H1 (cell line): Measurements from ENCODE around the gene GPR137. TPM values are rescaled to one million over a fixed set of nuclear protein-coding genes. Genes with fewer than 3 reads are reported as not detected.

Experiments
- CTCF ChIA-PET: fragments of 300-600 bp; sonication (Branson Sonifier 250); formaldehyde crosslinking; loops from one replicate; lab custom pipeline; 2021; ENCODE audit not compliant: partially characterized antibody; lab: Charles Lee
- POLR2A ChIA-PET: fragments of 300-600 bp; sonication (Branson Sonifier 250); formaldehyde crosslinking; loops from one replicate; lab custom pipeline; 2021; ENCODE audit warnings: inconsistent platforms; ENCODE audit not compliant: partially characterized antibody; lab: Charles Lee
- DNase-seq, 2 experiments: peaks; one replicate each; pipeline versions ENCODE4 v3.0.0 to v3.0.0-alpha.2; 2010 to 2022; ENCODE audit warnings: low spot score in 2 of 2, low read depth in 1 of 2, mixed read lengths in 1 of 2
- FAIRE-seq: peaks from 2 replicates; lab custom pipeline; 2011; peaks lifted over from hg19 to GRCh38; lab: Jason Lieb, UNC
- H2AFZ ChIP-seq: 2 replicates; pipeline ENCODE4 v1.8.1; 2012; ENCODE audit warnings: low read length, inconsistent platforms
- H2AK5ac ChIP-seq: 2 replicates; pipeline ENCODE4 v1.6.1; 2013; ENCODE audit warnings: low read depth, low read length
- H2BK120ac ChIP-seq: replicated peaks from 2 replicates; pipeline ENCODE3; 2013; ENCODE audit warnings: low read depth, low read length, inconsistent platforms
- H2BK12ac ChIP-seq: 2 replicates; pipeline ENCODE4 v1.6.1; 2013; ENCODE audit warnings: low read depth, low read length
- H2BK15ac ChIP-seq: 2 replicates; pipeline ENCODE4 v1.6.1; 2013; ENCODE audit warnings: low read length
- H2BK20ac ChIP-seq: 2 replicates; pipeline ENCODE4 v1.6.1; 2013; ENCODE audit warnings: low read length
- H2BK5ac ChIP-seq: 2 replicates; pipeline ENCODE4 v1.6.1; 2013; ENCODE audit warnings: low read depth, low read length
- H3K14ac ChIP-seq: 2 replicates; pipeline ENCODE4 v1.6.1; 2013; ENCODE audit warnings: inconsistent platforms; ENCODE audit not compliant: insufficient read length
- H3K18ac ChIP-seq: 2 replicates; pipeline ENCODE4 v1.6.1; 2013; ENCODE audit warnings: low read length; ENCODE audit errors: extremely low read depth
- H3K23ac ChIP-seq: 2 replicates; pipeline ENCODE4 v1.6.1; 2013; ENCODE audit warnings: inconsistent platforms; ENCODE audit not compliant: insufficient read length
- H3K23me2 ChIP-seq: 2 replicates; pipeline ENCODE4 v1.6.1; 2013; ENCODE audit warnings: low read depth, low read length
- H3K27ac ChIP-seq: 2 replicates; pipeline ENCODE4 v1.6.1; 2011; ENCODE audit warnings: low read depth, low read length, inconsistent platforms
- H3K27me3 ChIP-seq, 4 experiments: replicated peaks in 1 of 4; 1 replicate in 1 of 4; 2 replicates in 3 of 4; pipeline versions ENCODE4 v1.6.1 to v1.8.1; 2011 to 2013; ENCODE audit warnings: low read length in 3 of 4, mild to moderate bottlenecking in 3 of 4, inconsistent platforms in 2 of 4, mixed read lengths in 2 of 4, moderate library complexity in 1 of 4; ENCODE audit not compliant: control insufficient read depth in 3 of 4, insufficient read depth in 3 of 4; ENCODE audit errors: extremely low read depth in 1 of 4
- H3K36me3 ChIP-seq, 4 experiments: 2 replicates each; pipeline versions ENCODE4 v1.6.1 to v1.8.1; 2011 to 2013; ENCODE audit warnings: mild to moderate bottlenecking in 4 of 4, low read length in 3 of 4, moderate library complexity in 2 of 4, control low read depth in 1 of 4, inconsistent platforms in 1 of 4; ENCODE audit not compliant: insufficient read depth in 4 of 4, control insufficient read depth in 2 of 4
- H3K4ac ChIP-seq: replicated peaks from 2 replicates; pipeline ENCODE3; 2013; ENCODE audit warnings: low read length, low read depth, mixed read lengths, inconsistent platforms; ENCODE audit not compliant: insufficient read length
- H3K4me1 ChIP-seq, 4 experiments: replicated peaks in 1 of 4; 1 replicate in 1 of 4; 2 replicates in 3 of 4; pipeline versions ENCODE4 v1.6.1 to v1.8.1; 2011 to 2013; ENCODE audit warnings: low read length in 3 of 4, inconsistent platforms in 2 of 4, mixed read lengths in 1 of 4; ENCODE audit not compliant: insufficient read depth in 4 of 4, control insufficient read depth in 3 of 4
- H3K4me2 ChIP-seq, 2 experiments: 2 replicates each; pipeline versions ENCODE4 v1.6.1 to v1.8.1; 2011 to 2013; ENCODE audit warnings: low read depth in 2 of 2, low read length in 2 of 2, control low read depth in 1 of 2, inconsistent platforms in 1 of 2, mild to moderate bottlenecking in 1 of 2; ENCODE audit not compliant: insufficient read depth in 1 of 2
- H3K4me3 ChIP-seq, 4 experiments: fragments of 200-600, 300-600 bp in 1 of 4; sonication (generic), shearing (Covaris generic), sonication (Bioruptor Twin) in 1 of 4; 2 replicates each; pipeline versions ENCODE4 v1.5.1 to v1.8.1; 2011 to 2016; ENCODE audit warnings: low read length in 4 of 4, low read depth in 3 of 4, control low read depth in 2 of 4, inconsistent platforms in 2 of 4, mild to moderate bottlenecking in 2 of 4, mixed read lengths in 1 of 4, moderate library complexity in 1 of 4; ENCODE audit not compliant: insufficient read depth in 2 of 4; ENCODE audit errors: extremely low read depth in 1 of 4
- H3K56ac ChIP-seq: replicated peaks from 2 replicates; pipeline ENCODE3; 2013; ENCODE audit warnings: low read depth, mild to moderate bottlenecking, mixed read lengths, low read length, inconsistent platforms; ENCODE audit not compliant: insufficient read length
- H3K79me1 ChIP-seq: 2 replicates; pipeline ENCODE4 v1.6.1; 2013; ENCODE audit warnings: low read depth, low read length, control low read depth
- H3K79me2 ChIP-seq, 2 experiments: 2 replicates each; pipeline versions ENCODE4 v1.6.1 to v1.8.1; 2012 to 2013; ENCODE audit warnings: low read length in 2 of 2, mild to moderate bottlenecking in 2 of 2, inconsistent platforms in 1 of 2; ENCODE audit not compliant: insufficient read depth in 2 of 2, control insufficient read depth in 1 of 2
- H3K9ac ChIP-seq, 4 experiments: replicated peaks in 1 of 4; 1 replicate in 1 of 4; 2 replicates in 3 of 4; pipeline versions ENCODE4 v1.6.1 to v1.8.1; 2011 to 2013; ENCODE audit warnings: low read depth in 3 of 4, low read length in 3 of 4, control low read depth in 2 of 4, mild to moderate bottlenecking in 2 of 4, moderate library complexity in 2 of 4, inconsistent platforms in 1 of 4; ENCODE audit errors: extremely low read depth in 1 of 4
- H3K9me3 ChIP-seq, 2 experiments: 2 replicates each; pipeline versions ENCODE4 v1.6.1 to v1.8.1; 2012 to 2013; ENCODE audit warnings: mild to moderate bottlenecking in 2 of 2, moderate library complexity in 2 of 2, control low read depth in 1 of 2, inconsistent platforms in 1 of 2, low read depth in 1 of 2, low read length in 1 of 2, mixed read lengths in 1 of 2; ENCODE audit not compliant: insufficient read depth in 2 of 2
- H4K20me1 ChIP-seq, 2 experiments: replicated peaks in 1 of 2; 2 replicates each; pipeline versions ENCODE3 to v1.8.1; 2011 to 2013; ENCODE audit warnings: inconsistent platforms in 2 of 2, low read length in 2 of 2, mild to moderate bottlenecking in 1 of 2; ENCODE audit not compliant: insufficient read depth in 2 of 2, control insufficient read depth in 1 of 2
- H4K5ac ChIP-seq: 2 replicates; pipeline ENCODE4 v1.6.1; 2013; ENCODE audit warnings: low read length, low read depth, mixed read lengths, inconsistent platforms; ENCODE audit not compliant: insufficient read length
- H4K8ac ChIP-seq: 2 replicates; pipeline ENCODE4 v1.8.0; 2013; ENCODE audit warnings: mild to moderate bottlenecking, moderate library complexity, low read length, inconsistent platforms; ENCODE audit not compliant: insufficient read depth; ENCODE audit errors: extremely low read depth
- H4K91ac ChIP-seq: replicated peaks from 2 replicates; pipeline ENCODE3; 2013; ENCODE audit warnings: low read length, mixed read lengths, inconsistent platforms; ENCODE audit not compliant: insufficient read length
- ATF3 ChIP-seq: IDR thresholded peaks from 2 replicates; pipeline ENCODE4 v1.6.1; 2011; ENCODE audit warnings: low read depth, mild to moderate bottlenecking, low read length; ENCODE audit not compliant: insufficient read depth
- CBX5 ChIP-seq: fragments of 300-800, 300-1000 bp; sonication (generic); IDR thresholded peaks from 2 replicates; pipeline ENCODE4 v1.7.1; 2016; ENCODE audit warnings: antibody characterized with exemption, low read length, low read depth
- CHD1 ChIP-seq: IDR thresholded peaks from 2 replicates; pipeline ENCODE4 v1.6.1; 2012; ENCODE audit warnings: low read depth, low read length, improper control_type of control experiment
- JUN ChIP-seq: IDR thresholded peaks from 2 replicates; pipeline ENCODE4 v1.6.1; 2011; ENCODE audit warnings: low read depth, mild to moderate bottlenecking, improper control_type of control experiment, low read length
- JUND ChIP-seq: IDR thresholded peaks from 2 replicates; pipeline ENCODE4 v1.6.1; 2011; ENCODE audit warnings: mild to moderate bottlenecking, improper control_type of control experiment, low read length
- KDM1A ChIP-seq: fragments of 200-600, 300-600 bp; sonication (generic); IDR thresholded peaks from 2 replicates; pipeline ENCODE4 v1.7.1; 2016; ENCODE audit warnings: mild to moderate bottlenecking, low read length, borderline replicate concordance
- MAFK ChIP-seq: IDR thresholded peaks from 2 replicates; pipeline ENCODE4 v1.6.1; 2012; ENCODE audit warnings: low read depth, mild to moderate bottlenecking, improper control_type of control experiment, low read length
- NRF1 ChIP-seq: IDR thresholded peaks from 2 replicates; pipeline ENCODE4 v1.6.1; 2011; ENCODE audit warnings: mild to moderate bottlenecking, low read depth, low read length, improper control_type of control experiment
- RAD21 ChIP-seq, 2 experiments: IDR thresholded peaks in 1 of 2; conservative IDR thresholded peaks in 1 of 2; 2 replicates each; pipeline ENCODE4 v1.6.1; 2011; ENCODE audit warnings: low read depth in 2 of 2, low read length in 2 of 2, improper control_type of control experiment in 1 of 2, inconsistent platforms in 1 of 2, mild to moderate bottlenecking in 1 of 2, moderate library complexity in 1 of 2
- SUZ12 ChIP-seq: fragments of 200-600 bp; sonication (generic); IDR thresholded peaks from 2 replicates; pipeline ENCODE4 v1.6.1; 2012; ENCODE audit warnings: mild to moderate bottlenecking, inconsistent platforms, low read length, moderate library complexity, mixed read lengths
- WGBS, 2 experiments: shearing (Covaris generic) in 1 of 2; methylation state at CpG; one replicate each; pipeline versions ENCODE4 v1.1.6 to v1.1.7; 2013 to 2015; ENCODE audit warnings: low lambda C conversion rate in 2 of 2, mixed read lengths in 2 of 2, inconsistent platforms in 1 of 2, low coverage in 1 of 2, missing lambda C conversion rate in 1 of 2; ENCODE audit not compliant: insufficient replicate concordance in 2 of 2, insufficient coverage in 1 of 2, insufficient read length in 1 of 2; ENCODE audit errors: extremely low coverage in 1 of 2, missing lambda C conversion rate in 1 of 2; 5-methylcytosine and 5-hydroxymethylcytosine counted together
- polyA plus RNA-seq, 7 experiments: library from polyadenylated mRNA; depleted of rRNA in 3 of 7; stranded (reverse) in 5 of 7; unstranded in 2 of 7; fragments of >200 nt in 5 of 7; fragments of 200-250 nt in 2 of 7; gene quantifications; 1 replicate in 5 of 7; 2 replicates in 1 of 7; 4 replicates in 1 of 7; pipeline versions ENCODE4 v1.2.1 to v1.2.3, GENCODE V29; 2011 to 2013; ENCODE audit warnings: missing spikeins in 2 of 7, mixed read lengths in 2 of 7
- total RNA-seq: library from RNA; stranded (reverse); fragmentation: NEBNext Ultra II Directional; extraction: Animal tissue kit (Norgen Biotek cat#: 25700); gene quantifications from 2 replicates; pipeline ENCODE4 v1.2.1, GENCODE V29; 2021

GPR137 gene
- total and polyA plus RNA-seq, 2 of the 8 experiments (the other 6 are each of a cell fraction or from before 2014, with no cell fraction given), result 36.2 to 37.8 TPM

- peaks cover 12% of the 10 kb centered on the region for H3K23me2 ChIP-seq
- H3K4me3 ChIP-seq, result peak within 1 kb of the TSS; percentile 67 to 82 (median 78)
- H3K36me3 ChIP-seq, result peaks cover 0 to 19% (median 7%) of the 10 kb centered on the region in 4 experiments; a peak in 4 of 8 replicates
- 7% methylated on average over 44 of the region's 58 CpGs; no CpG with 5 or more reads in 1 of the 2 experiments for WGBS, 2 experiments
- no peak within 1 kb of the TSS for H3K23ac ChIP-seq
- peak within 1 kb of the TSS; percentile 88 for H2BK5ac ChIP-seq
- H3K27ac ChIP-seq, result peak within 1 kb of the TSS; percentile 87
- DNase-seq (peak; percentile 88 to 97), FAIRE-seq (no peak)
- no peak within 1 kb of the TSS for H3K14ac ChIP-seq
- H3K4me2 ChIP-seq, result peak within 1 kb of the TSS; percentile 82 to 85
- peaks cover 3% of the 10 kb centered on the region for H3K79me1 ChIP-seq
- no peak within 1 kb of the TSS for H2BK20ac ChIP-seq
- H2AFZ ChIP-seq, result no peak within 1 kb of the TSS
- ChIA-PET POLR2A (interaction anchor here (0.7 to 13.1 kb wide), 9 partner anchors 6 to 64 kb away, joined by 3 to 352 read pairs (median 43); partner anchors contain the start of genes DNAJC4, FKBP2, NUDT22 and PLCB3), CTCF (interaction anchor here (1.0 to 1.6 kb wide), 3 partner anchors 10 to 32 kb away, joined by 3 to 4 read pairs (median 4); partner anchors contain the start of gene NUDT22)
- peak within 1 kb of the TSS; percentile 26; the same call in 1 of the 2 replicates for H2AK5ac ChIP-seq
- peak within 1 kb of the TSS; percentile 72 to 85 (median 76) for H3K9ac ChIP-seq
- H2BK120ac ChIP-seq, result no peak within 1 kb of the TSS
- H4K20me1 ChIP-seq, result peaks cover 0 to 11% of the 10 kb centered on the region in 2 experiments
- H3K79me2 ChIP-seq, result peaks cover 2 to 13% of the 10 kb centered on the region in 2 experiments; a peak in 3 of 4 replicates
- H2BK12ac ChIP-seq, result 0 out of 2 replicates have a peak within 1 kb of the TSS, but pooled peaks have one; percentile 1
- H3K27me3 ChIP-seq, result no peaks in the 10 kb centered on the region; a peak in 1 of 7 replicates
- H3K18ac ChIP-seq, result peak within 1 kb of the TSS; percentile 99
- H3K4me1 ChIP-seq, result peaks cover 0 to 16% (median 12%) of the 10 kb centered on the region in 4 experiments; a peak in 6 of 7 replicates
- peak within 1 kb of the TSS; percentile 81 for H4K91ac ChIP-seq
- peak within 1 kb of the TSS; percentile 90 for H3K56ac ChIP-seq
- H2BK15ac ChIP-seq, result no peak within 1 kb of the TSS
- H4K5ac ChIP-seq, result peak within 1 kb of the TSS; percentile 90
- H3K9me3 ChIP-seq, result no peaks in the 10 kb centered on the region
- peak within 1 kb of the TSS; percentile 92 for H4K8ac ChIP-seq
- H3K4ac ChIP-seq, result peak within 1 kb of the TSS; percentile 38
- no peak for TF ChIP-seq MAFK
- TF ChIP-seq JUN, result no peak
- no peak for TF ChIP-seq CHD1
- TF ChIP-seq SUZ12, result no peak
- no peak for TF ChIP-seq ATF3
- TF ChIP-seq JUND, result no peak
- no peak for TF ChIP-seq RAD21 (IDR thresholded peaks at IDR 0.05 in 1 of 2, conservative IDR thresholded peaks at IDR 0.05 in 1 of 2; ENCODE audit: low read depth in 2 of 2, low read length in 2 of 2)
- TF ChIP-seq CBX5, result no peak
- peak; percentile 71 for TF ChIP-seq NRF1
- TF ChIP-seq KDM1A, result no peak
Observed at GRCh38 chr11:64240435-64241240, 45.0 kb upstream of the GPR137 start, which contains the start of gene FKBP2. FKBP2 (plus strand) TSS chr11:64241095; CDS start chr11:64242388, 1,293 bp downstream.
